ENCODE results near the gene NBAS. TPM values are rescaled to one million over a fixed set of nuclear protein-coding genes. Genes with fewer than 3 reads are reported as not detected.

NBAS gene
- total RNA-seq, 2 experiments from 2014 or later: 24.3 to 25.5 TPM

- CTCF ChIA-PET: interaction anchor here (0.6 to 1.7 kb wide), 21 partner anchors 8 to 94 kb away, joined by 3 to 18 read pairs (median 4); partner anchors contain the start of genes DDX1 and NBAS
- Mint-ChIP-seq H3K4me3 (no peak overlapping the region), H3K27ac (no peak overlapping the region), H3K9me3 (no peaks in the 10 kb centered on the region), H3K36me3 (ENCODE audit: low read depth) (no peaks in the 10 kb centered on the region), H3K27me3 (no peaks in the 10 kb centered on the region), H3K4me1 (ENCODE audit: low read depth) (no peaks in the 10 kb centered on the region)
- ATAC-seq (ENCODE audit: poor library complexity) (peak; percentile 100), DNase-seq (peak; percentile 70 to 93 (median 87))
- POLR2A ChIA-PET: interaction anchor here (1.1 to 1.2 kb wide), 2 partner anchors 14 to 15 kb away, joined by 6 read pairs; partner anchors contain the start of gene DDX1
- Histone ChIP-seq H3K4me3 (ENCODE audit: low read length) (no peak overlapping the region), H3K9me3 (ENCODE audit: control insufficient read depth in 1 of 2, insufficient read depth in 1 of 2, low read length in 2 of 2) (no peaks in the 10 kb centered on the region), H3K27ac (ENCODE audit: low read depth in 1 of 2, low read length in 2 of 2) (no peak overlapping the region), H3K4me1 (ENCODE audit: insufficient read depth, low read length) (peaks cover 3% of the 10 kb centered on the region), H3K36me3 (ENCODE audit: insufficient read depth, low read length) (no peaks in the 10 kb centered on the region), H3K27me3 (ENCODE audit: control insufficient read depth in 1 of 2, insufficient read depth in 2 of 2, low read length in 2 of 2) (no peaks in the 10 kb centered on the region)
- intact Hi-C loops (cut with DNase I, micrococcal nuclease): loop anchor here in 1 of 2 experiments (10.0 kb wide), 1 partner anchor 672 kb away; no protein-coding TSS in a partner anchor
- peak; percentile 83 for TF ChIP-seq CTCF (IDR thresholded peaks at IDR 0.05)
These were observed 16.1 kb upstream of the NBAS start for GRCh38 chr2:15577071-15577735.

- no peak for TF ChIP-seq CTCF (IDR thresholded peaks at IDR 0.05)
- Histone ChIP-seq H3K4me1 (ENCODE audit: insufficient read depth, low read length) (no peaks in the 10 kb centered on the region), H3K27ac (ENCODE audit: low read depth in 1 of 2, low read length in 2 of 2) (no peak overlapping the region), H3K4me3 (ENCODE audit: low read length) (no peak overlapping the region), H3K9me3 (ENCODE audit: control insufficient read depth in 1 of 2, insufficient read depth in 1 of 2, low read length in 2 of 2) (no peaks in the 10 kb centered on the region), H3K27me3 (ENCODE audit: control insufficient read depth in 1 of 2, insufficient read depth in 2 of 2, low read length in 2 of 2) (no peaks in the 10 kb centered on the region), H3K36me3 (ENCODE audit: insufficient read depth, low read length) (no peaks in the 10 kb centered on the region)
- Mint-ChIP-seq H3K9me3 (no peaks in the 10 kb centered on the region), H3K36me3 (ENCODE audit: low read depth) (no peaks in the 10 kb centered on the region), H3K27me3 (peaks cover 5% of the 10 kb centered on the region), H3K27ac (no peak overlapping the region), H3K4me3 (no peak overlapping the region), H3K4me1 (ENCODE audit: low read depth) (no peaks in the 10 kb centered on the region)
- intact Hi-C loops (cut with DNase I, micrococcal nuclease): loop anchor here in 1 of 2 experiments (10.0 kb wide), 1 partner anchor 667 kb away; no protein-coding TSS in a partner anchor
- DNase-seq (no peak), ATAC-seq (ENCODE audit: poor library complexity) (no peak)
- CTCF ChIA-PET: no interaction called here
- POLR2A ChIA-PET: interaction anchor here (1.6 kb wide), 1 partner anchor 10 kb away, joined by 4 read pairs; the partner anchor contains the start of gene NBAS
These were observed 10.6 kb upstream of the NBAS start for GRCh38 chr2:15571729-15572128.

- intact Hi-C loops (cut with DNase I, micrococcal nuclease): loop anchor here in 1 of 2 experiments (10.0 kb wide), 1 partner anchor 665 kb away; no protein-coding TSS in a partner anchor
- H3K9me3 ChIP-seq (ENCODE audit: control insufficient read depth in 1 of 2, insufficient read depth in 1 of 2, low read length in 2 of 2): no peaks in the 10 kb centered on the region
- Mint-ChIP-seq H3K27ac (no peak overlapping the region), H3K9me3 (no peaks in the 10 kb centered on the region), H3K36me3 (ENCODE audit: low read depth) (no peaks in the 10 kb centered on the region), H3K27me3 (peaks cover 5% of the 10 kb centered on the region), H3K4me1 (ENCODE audit: low read depth) (no peaks in the 10 kb centered on the region), H3K4me3 (no peak overlapping the region)
- ATAC-seq (ENCODE audit: poor library complexity): no peak
- ChIA-PET CTCF (no interaction called here), POLR2A (interaction anchor here (1.6 kb wide), 1 partner anchor 8 kb away, joined by 4 read pairs; the partner anchor contains the start of gene NBAS)
- H3K4me3 ChIP-seq (ENCODE audit: low read length): no peak overlapping the region
- no peaks in the 10 kb centered on the region for H3K36me3 ChIP-seq (ENCODE audit: insufficient read depth, low read length)
- no peaks in the 10 kb centered on the region for H3K27me3 ChIP-seq (ENCODE audit: control insufficient read depth in 1 of 2, insufficient read depth in 2 of 2, low read length in 2 of 2)
- no peaks in the 10 kb centered on the region for H3K4me1 ChIP-seq (ENCODE audit: insufficient read depth, low read length)
- no peak for TF ChIP-seq CTCF (IDR thresholded peaks at IDR 0.05)
- no peak for DNase-seq
- H3K27ac ChIP-seq (ENCODE audit: low read depth in 1 of 2, low read length in 2 of 2): no peak overlapping the region
These were observed 9.0 kb upstream of the NBAS start for GRCh38 chr2:15570104-15570503.

Data from CD4-positive, alpha-beta T cell (primary cell).